Eye (tissue), 1 donor: ENCODE results near the gene GJB5.

ENCODE experiments used
- DNase-seq: peaks from one replicate; pipeline ENCODE4 v3.0.0-alpha.2; 2015

The GJB5 gene

GRCh38 chr1:34777519-34778321, 22.9 kb downstream of the GJB5 start:
- no peak for DNase-seq

- DNase-seq: no peak
These were observed 23.5 kb downstream of the GJB5 start for GRCh38 chr1:34778381-34778780.

GRCh38 chr1:34779005-34779404, 24.2 kb downstream of the GJB5 start:
- DNase-seq: no peak

GRCh38 chr1:34779526-34779925, 24.7 kb downstream of the GJB5 start:
- no peak for DNase-seq

GRCh38 chr1:34779962-34780361, 25.1 kb downstream of the GJB5 start:
- DNase-seq: no peak

GRCh38 chr1:34780528-34780927, 25.7 kb downstream of the GJB5 start:
- DNase-seq: no peak

GRCh38 chr1:34781071-34781843, 26.4 kb downstream of the GJB5 start, which contains the start of gene GJB3:
TSS of gene GJB3 (plus strand) at chr1:34781214. CDS start at chr1:34784763, 3,549 bp downstream.
- DNase-seq: peak; percentile 33

GRCh38 chr1:34781844-34782391, 27.1 kb downstream of the GJB5 start:
- no peak for DNase-seq

GRCh38 chr1:34784751-34785221, 29.9 kb downstream of the GJB5 start:
- no peak for DNase-seq

GRCh38 chr1:34785231-34785874, 30.5 kb downstream of the GJB5 start:
- DNase-seq: no peak

GRCh38 chr1:34785875-34786470, 31.1 kb downstream of the GJB5 start:
- DNase-seq: no peak

- DNase-seq: peak; percentile 87
These were observed 31.9 kb downstream of the GJB5 start for GRCh38 chr1:34786521-34787325.

GRCh38 chr1:34787461-34788420, 32.9 kb downstream of the GJB5 start:
- DNase-seq: no peak

- DNase-seq: no peak
These were observed 36.1 kb downstream of the GJB5 start for GRCh38 chr1:34790985-34791384.

GRCh38 chr1:34792424-34792823, 37.6 kb downstream of the GJB5 start:
- DNase-seq: no peak

- DNase-seq: no peak
These were observed 38.3 kb downstream of the GJB5 start, which contains the start of gene GJA4 for GRCh38 chr1:34792868-34793727. TSS of gene GJA4 (plus strand) at chr1:34792999. CDS start at chr1:34794214, 1,215 bp downstream.

GRCh38 chr1:34794001-34794789, 39.3 kb downstream of the GJB5 start:
- DNase-seq: no peak

GRCh38 chr1:34794790-34795180, 39.9 kb downstream of the GJB5 start:
- DNase-seq: no peak

- DNase-seq: no peak
These were observed 41.1 kb downstream of the GJB5 start for GRCh38 chr1:34795916-34796315.
